Activated CD8-positive, alpha-beta T cell treated with anti-CD3 and anti-CD28 coated beads for 36 hours (primary cell): ENCODE results near the gene DNMBP. TPM values are rescaled to one million over a fixed set of nuclear protein-coding genes. Genes with fewer than 3 reads are reported as not detected.

ENCODE experiments used
- ATAC-seq: fragments of 200-7000 bp; cut with Tn5 transposase; one replicate; pipeline ENCODE4 v1.10.0; 2021; ENCODE audit warnings: mild to moderate bottlenecking, moderate library complexity
- CTCF ChIA-PET: fragments of 350-600 bp; sonication (Branson Sonifier 250); formaldehyde crosslinking; loops from one replicate; lab custom pipeline; 2021; ENCODE audit warnings: antibody characterized with exemption; lab: Charles Lee
- POLR2A ChIA-PET: fragments of 350-600 bp; sonication (Branson Sonifier 250); formaldehyde crosslinking; loops from one replicate; lab custom pipeline; 2021; ENCODE audit warnings: antibody characterized with exemption; lab: Charles Lee
- DNase-seq: peaks from one replicate; pipeline ENCODE4 v3.0.0-alpha.2; 2020
- H3K27ac Mint-ChIP-seq: one replicate; pipeline ENCODE4 v1.8.0; 2021; ENCODE audit warnings: mild to moderate bottlenecking, mixed read lengths
- H3K27me3 Mint-ChIP-seq: one replicate; pipeline ENCODE4 v1.8.0; 2021; ENCODE audit warnings: mixed read lengths
- H3K36me3 Mint-ChIP-seq: one replicate; pipeline ENCODE4 v1.8.0; 2021; ENCODE audit warnings: low read depth, mixed read lengths
- H3K4me1 Mint-ChIP-seq: one replicate; pipeline ENCODE4 v1.8.0; 2021; ENCODE audit warnings: low read depth, mixed read lengths
- H3K4me3 Mint-ChIP-seq: one replicate; pipeline ENCODE4 v1.8.0; 2021; ENCODE audit warnings: mild to moderate bottlenecking, moderate library complexity, mixed read lengths
- H3K9me3 Mint-ChIP-seq: one replicate; pipeline ENCODE4 v1.8.0; 2021; ENCODE audit warnings: mixed read lengths
- CTCF ChIP-seq: fragments of 200-600 bp; IDR thresholded peaks from one replicate; pipeline ENCODE4 v1.8.0; 2022; ENCODE audit warnings: antibody characterized with exemption, mild to moderate bottlenecking
- intact Hi-C: fragments of 100-400 bp; cut with micrococcal nuclease; formaldehyde crosslinking; loops from one replicate; pipeline ENCODE4 v1.10.0; 2022
- total RNA-seq, 2 experiments: library from RNA; stranded (reverse); gene quantifications; one replicate each; pipeline ENCODE4 v1.2.3, GENCODE V29; 2021

Gene DNMBP
- total RNA-seq, 2 experiments from 2014 or later = 2.6 to 2.9 TPM

- no peaks in the 10 kb centered on the region for H3K4me1 Mint-ChIP-seq
- DNase-seq (no peak), ATAC-seq (no peak)
- H3K36me3 Mint-ChIP-seq = no peaks in the 10 kb centered on the region
- peaks cover 4% of the 10 kb centered on the region for H3K27me3 Mint-ChIP-seq
- no peak for TF ChIP-seq CTCF
- no peak overlapping the region for H3K27ac Mint-ChIP-seq
- CTCF ChIA-PET = interaction anchor here (0.6 to 8.3 kb wide), 71 partner anchors 9 to 313 kb away, joined by 3 to 196 read pairs (median 4); partner anchors contain the start of genes COX15, CUTC and DNMBP
- H3K4me3 Mint-ChIP-seq = no peak overlapping the region
- no peaks in the 10 kb centered on the region for H3K9me3 Mint-ChIP-seq
- intact Hi-C loops = no loop called here
- POLR2A ChIA-PET = interaction anchor here (0.8 to 0.9 kb wide), 2 partner anchors 200 to 306 kb away, joined by 3 read pairs; no protein-coding TSS in a partner anchor
Observed at GRCh38 chr10:100045592-100045991, 35.8 kb upstream of the DNMBP start.

- no peak for TF ChIP-seq CTCF
- DNase-seq (no peak), ATAC-seq (no peak)
- Mint-ChIP-seq H3K9me3 (no peaks in the 10 kb centered on the region), H3K36me3 (no peaks in the 10 kb centered on the region), H3K4me1 (no peaks in the 10 kb centered on the region), H3K4me3 (no peak overlapping the region), H3K27me3 (peaks cover 7% of the 10 kb centered on the region), H3K27ac (no peak overlapping the region)
- POLR2A ChIA-PET = no interaction called here
- intact Hi-C loops = no loop called here
- CTCF ChIA-PET = interaction anchor here (8.3 kb wide), 1 partner anchor 195 kb away, joined by 196 read pairs; no protein-coding TSS in a partner anchor
Observed at GRCh38 chr10:100043796-100044195, 34.0 kb upstream of the DNMBP start.

- TF ChIP-seq CTCF = no peak
- POLR2A ChIA-PET = no interaction called here
- no peaks in the 10 kb centered on the region for H3K36me3 Mint-ChIP-seq
- peak; percentile 31 for DNase-seq
- peak; percentile 68 for ATAC-seq
- no peak overlapping the region for H3K4me3 Mint-ChIP-seq
- CTCF ChIA-PET = interaction anchor here (8.3 kb wide), 1 partner anchor 195 kb away, joined by 196 read pairs; no protein-coding TSS in a partner anchor
- H3K27ac Mint-ChIP-seq = no peak overlapping the region
- no peaks in the 10 kb centered on the region for H3K4me1 Mint-ChIP-seq
- intact Hi-C loops = no loop called here
- peaks cover 7% of the 10 kb centered on the region for H3K27me3 Mint-ChIP-seq
- H3K9me3 Mint-ChIP-seq = no peaks in the 10 kb centered on the region
Observed at GRCh38 chr10:100043344-100043743, 33.6 kb upstream of the DNMBP start.

- intact Hi-C loops = no loop called here
- no peak for DNase-seq
- ATAC-seq = no peak
- Mint-ChIP-seq H3K4me1 (no peaks in the 10 kb centered on the region), H3K4me3 (no peak overlapping the region), H3K27me3 (peaks cover 6% of the 10 kb centered on the region), H3K36me3 (no peaks in the 10 kb centered on the region), H3K9me3 (no peaks in the 10 kb centered on the region), H3K27ac (no peak overlapping the region)
- ChIA-PET CTCF (interaction anchor here (8.3 kb wide), 1 partner anchor 193 kb away, joined by 196 read pairs; no protein-coding TSS in a partner anchor), POLR2A (interaction anchor here (0.6 kb wide), 1 partner anchor 234 kb away, joined by 3 read pairs; no protein-coding TSS in a partner anchor)
- no peak for TF ChIP-seq CTCF
Observed at GRCh38 chr10:100041306-100042002, 31.7 kb upstream of the DNMBP start.

- intact Hi-C loops = no loop called here
- Mint-ChIP-seq H3K4me3 (no peak overlapping the region), H3K4me1 (no peaks in the 10 kb centered on the region), H3K27ac (no peak overlapping the region), H3K36me3 (no peaks in the 10 kb centered on the region), H3K9me3 (no peaks in the 10 kb centered on the region), H3K27me3 (peaks cover 3% of the 10 kb centered on the region)
- CTCF ChIA-PET = interaction anchor here (3.5 kb wide), 1 partner anchor 193 kb away, joined by 15 read pairs; no protein-coding TSS in a partner anchor
- POLR2A ChIA-PET = interaction anchor here (1.7 kb wide), 1 partner anchor 15 kb away, joined by 3 read pairs; no protein-coding TSS in a partner anchor
- ATAC-seq (no peak), DNase-seq (no peak)
- TF ChIP-seq CTCF = no peak
Observed at GRCh38 chr10:100038561-100039071, 28.9 kb upstream of the DNMBP start.
